Measurements from ENCODE around the gene PLA2G12A.

PLA2G12A gene

GRCh38 chr4:109729718-109730618 is at the start of gene PLA2G12A:
Gene PLA2G12A (minus strand): TSS chr4:109730070. CDS start chr4:109729809, 261 bp downstream.
- peak within 1 kb of the TSS; percentile 85 for H3K27ac ChIP-seq
- no peak for TF ChIP-seq CTCF (conservative IDR thresholded peaks at IDR 0.05)

- no peak for TF ChIP-seq CTCF (conservative IDR thresholded peaks at IDR 0.05)
Measured at GRCh38 chr4:109764789-109765402, 35.0 kb upstream of the PLA2G12A start.

GRCh38 chr4:109764376-109764775 is 34.5 kb upstream of the PLA2G12A start:
- H3K27ac ChIP-seq: no peak overlapping the region
- no peak for TF ChIP-seq CTCF (conservative IDR thresholded peaks at IDR 0.05)

More at GRCh38 chr4:109764789-109765402, 35.0 kb upstream of the PLA2G12A start:
- H3K27ac ChIP-seq: no peak overlapping the region

GRCh38 chr4:109760682-109761081 is 30.8 kb upstream of the PLA2G12A start:
- no peak overlapping the region for H3K27ac ChIP-seq
- TF ChIP-seq CTCF (conservative IDR thresholded peaks at IDR 0.05): no peak

GRCh38 chr4:109755656-109756055 is 25.8 kb upstream of the PLA2G12A start:
- no peak overlapping the region for H3K27ac ChIP-seq
- no peak for TF ChIP-seq CTCF (conservative IDR thresholded peaks at IDR 0.05)

- no peak for TF ChIP-seq CTCF (conservative IDR thresholded peaks at IDR 0.05)
Measured at GRCh38 chr4:109754093-109754857, 24.4 kb upstream of the PLA2G12A start.

GRCh38 chr4:109752525-109752924 is 22.7 kb upstream of the PLA2G12A start:
- TF ChIP-seq CTCF (conservative IDR thresholded peaks at IDR 0.05): no peak
- no peak overlapping the region for H3K27ac ChIP-seq

More at GRCh38 chr4:109754093-109754857, 24.4 kb upstream of the PLA2G12A start:
- H3K27ac ChIP-seq: no peak overlapping the region

Data from VCaP (cell line).